ENCODE data around the gene MYB.

MYB gene

DNA sequence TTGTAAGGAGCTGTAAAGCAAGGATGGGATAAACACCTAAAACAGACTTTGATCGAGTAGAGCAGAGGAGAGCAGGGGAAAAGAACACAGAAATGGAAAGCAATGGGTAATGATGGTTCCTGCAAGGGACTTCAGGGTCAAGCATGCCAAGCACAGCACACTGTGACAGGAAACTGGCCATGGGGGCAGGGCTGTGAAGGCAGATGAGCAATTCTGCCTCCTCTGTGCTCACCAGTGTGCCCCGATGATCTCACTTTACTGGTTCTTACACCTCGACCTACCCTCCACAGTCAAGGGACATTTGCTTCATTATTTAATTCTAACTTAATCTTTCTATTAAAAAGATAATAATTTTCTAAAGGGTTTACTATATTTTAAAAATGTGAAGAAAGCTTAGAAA is 21.6 kb upstream of the MYB start:
- TF ChIP-seq GATA2 (IDR thresholded peaks at IDR 0.05; ENCODE audit: low read depth, low read length) (no peak), GATA3 (IDR thresholded peaks at IDR 0.05; ENCODE audit: low read depth, low read length) (no peak)

DNA sequence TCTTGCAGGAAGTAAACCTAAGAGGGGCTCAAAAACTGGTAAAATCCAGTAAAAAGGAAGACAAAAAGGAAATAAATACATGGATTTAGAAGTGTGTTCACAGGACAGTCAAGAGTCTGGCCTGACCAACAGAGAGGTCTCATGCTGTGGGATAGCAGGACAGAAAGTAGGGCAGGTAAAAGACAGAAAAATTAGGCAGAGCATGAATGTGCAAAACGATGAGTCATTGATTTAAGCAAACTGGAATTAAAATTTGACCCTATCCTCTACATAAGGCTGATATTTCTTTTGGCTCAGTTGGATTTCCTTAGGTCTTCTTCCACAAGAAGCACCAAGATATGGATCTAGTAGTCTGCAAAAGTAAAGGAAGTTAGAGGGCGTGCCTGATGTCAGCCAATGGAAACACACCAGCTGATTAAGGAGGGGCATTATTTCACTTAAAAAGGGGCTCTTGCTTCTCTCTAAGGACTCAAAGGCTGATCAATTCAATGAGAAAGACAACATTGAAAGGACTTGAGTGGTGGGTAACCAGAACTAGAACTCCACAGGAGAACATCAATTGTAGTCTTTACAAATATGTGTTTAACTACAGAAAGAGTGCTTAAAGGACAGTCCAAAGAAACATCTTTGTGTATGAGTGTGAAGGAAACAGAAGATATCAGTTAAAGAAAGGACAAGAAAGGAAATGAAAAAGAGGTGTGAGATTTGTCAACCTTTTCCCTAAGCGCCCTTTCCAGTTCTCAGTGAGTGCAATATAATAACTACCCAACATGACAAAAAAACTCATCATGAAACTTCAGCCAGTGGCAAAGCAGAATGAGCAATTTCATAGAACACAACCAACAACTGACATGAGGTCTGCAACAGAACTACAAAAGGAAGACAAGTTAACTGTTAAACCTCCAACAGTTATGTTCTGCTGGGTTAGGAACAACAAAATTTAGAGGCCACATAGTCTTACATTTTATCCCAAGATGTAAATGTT is 19.4 kb upstream of the MYB start:
- TF ChIP-seq GATA3 (IDR thresholded peaks at IDR 0.05; ENCODE audit: low read depth, low read length) (no peak), GATA2 (IDR thresholded peaks at IDR 0.05; ENCODE audit: low read depth, low read length) (no peak)

GRCh38 chr6:135162678-135163439 is 18.2 kb upstream of the MYB start:
- TF ChIP-seq GATA3 (IDR thresholded peaks at IDR 0.05; ENCODE audit: low read depth, low read length) (no peak), GATA2 (IDR thresholded peaks at IDR 0.05; ENCODE audit: low read depth, low read length) (no peak)

GRCh38 chr6:135163440-135163738 is 17.7 kb upstream of the MYB start:
- TF ChIP-seq GATA3 (IDR thresholded peaks at IDR 0.05; ENCODE audit: low read depth, low read length) (no peak), GATA2 (IDR thresholded peaks at IDR 0.05; ENCODE audit: low read depth, low read length) (no peak)

DNA sequence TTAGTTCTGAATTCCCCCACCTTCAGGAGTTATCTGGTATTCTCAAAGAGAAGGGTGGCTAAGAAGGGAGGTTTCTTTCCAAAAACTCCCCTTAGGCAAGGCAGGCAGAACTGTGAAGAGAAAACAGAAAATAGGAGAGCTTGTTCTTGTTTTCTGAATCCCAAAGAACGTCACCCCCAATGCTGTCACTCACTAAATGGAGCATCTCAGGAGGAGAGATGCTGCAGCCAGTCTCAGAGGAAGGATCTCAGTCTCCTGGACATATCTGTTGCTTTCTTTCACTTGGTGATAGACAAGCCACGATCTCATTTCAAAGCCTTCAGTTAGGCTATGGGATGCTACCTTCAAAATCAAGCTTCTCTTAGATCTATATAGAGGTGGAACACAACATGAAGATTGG is 16.1 kb upstream of the MYB start:
- TF ChIP-seq GATA3 (IDR thresholded peaks at IDR 0.05; ENCODE audit: low read depth, low read length) (no peak), GATA2 (IDR thresholded peaks at IDR 0.05; ENCODE audit: low read depth, low read length) (no peak)

DNA sequence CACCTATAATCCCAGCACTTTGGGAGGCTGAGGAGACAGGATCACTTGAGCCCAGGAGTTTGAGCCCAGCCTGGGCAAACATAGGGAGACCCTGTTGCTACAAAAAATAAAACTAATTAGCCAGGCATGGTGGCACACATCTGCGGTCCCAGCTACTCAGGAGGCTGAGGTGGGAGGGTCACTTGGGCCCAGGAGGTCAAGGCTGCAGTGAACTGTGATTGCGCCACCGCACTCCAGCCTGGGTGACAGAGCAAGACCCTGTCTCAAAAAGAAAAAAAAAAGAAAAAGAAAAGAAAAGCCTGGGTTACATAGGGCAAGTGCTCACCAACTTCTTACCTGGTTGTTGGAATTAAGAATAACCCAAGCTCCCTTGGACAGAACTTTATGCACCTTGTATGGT is 14.6 kb upstream of the MYB start:
- TF ChIP-seq GATA2 (IDR thresholded peaks at IDR 0.05; ENCODE audit: low read depth, low read length) (no peak), GATA3 (IDR thresholded peaks at IDR 0.05; ENCODE audit: low read depth, low read length) (no peak)

DNA sequence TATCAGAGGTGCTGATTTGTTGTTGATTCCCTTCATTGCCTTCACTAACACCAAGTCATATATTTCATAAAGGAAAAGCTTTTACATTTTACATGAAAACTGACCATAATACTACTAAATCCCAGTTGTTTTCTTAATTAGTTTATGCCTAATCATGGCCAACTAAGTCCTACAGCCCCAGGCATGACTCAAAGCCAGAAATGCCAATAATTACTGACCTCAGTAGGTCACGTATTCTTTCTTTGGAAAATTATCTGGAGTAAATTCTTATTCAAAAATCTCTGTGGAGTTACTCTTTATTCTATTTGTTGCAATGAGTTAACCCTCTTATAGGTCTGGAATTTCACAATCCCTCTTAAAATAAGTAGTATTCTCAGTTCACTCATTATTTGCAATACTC is 13.5 kb upstream of the MYB start:
- no peak for TF ChIP-seq GATA2 (IDR thresholded peaks at IDR 0.05; ENCODE audit: low read depth, low read length)
- TF ChIP-seq GATA3 (IDR thresholded peaks at IDR 0.05; ENCODE audit: low read depth, low read length), result no peak

GRCh38 chr6:135168766-135169165 is 12.3 kb upstream of the MYB start:
- no peak for TF ChIP-seq GATA2 (IDR thresholded peaks at IDR 0.05; ENCODE audit: low read depth, low read length)
- no peak for TF ChIP-seq GATA3 (IDR thresholded peaks at IDR 0.05; ENCODE audit: low read depth, low read length)

- TF ChIP-seq GATA3 (IDR thresholded peaks at IDR 0.05; ENCODE audit: low read depth, low read length), result no peak
- TF ChIP-seq GATA2 (IDR thresholded peaks at IDR 0.05; ENCODE audit: low read depth, low read length), result no peak
Measured at GRCh38 chr6:135170238-135170637, 10.9 kb upstream of the MYB start.

GRCh38 chr6:135170849-135171248 is 10.3 kb upstream of the MYB start:
- TF ChIP-seq GATA2 (IDR thresholded peaks at IDR 0.05; ENCODE audit: low read depth, low read length), result no peak
- TF ChIP-seq GATA3 (IDR thresholded peaks at IDR 0.05; ENCODE audit: low read depth, low read length), result no peak

DNA sequence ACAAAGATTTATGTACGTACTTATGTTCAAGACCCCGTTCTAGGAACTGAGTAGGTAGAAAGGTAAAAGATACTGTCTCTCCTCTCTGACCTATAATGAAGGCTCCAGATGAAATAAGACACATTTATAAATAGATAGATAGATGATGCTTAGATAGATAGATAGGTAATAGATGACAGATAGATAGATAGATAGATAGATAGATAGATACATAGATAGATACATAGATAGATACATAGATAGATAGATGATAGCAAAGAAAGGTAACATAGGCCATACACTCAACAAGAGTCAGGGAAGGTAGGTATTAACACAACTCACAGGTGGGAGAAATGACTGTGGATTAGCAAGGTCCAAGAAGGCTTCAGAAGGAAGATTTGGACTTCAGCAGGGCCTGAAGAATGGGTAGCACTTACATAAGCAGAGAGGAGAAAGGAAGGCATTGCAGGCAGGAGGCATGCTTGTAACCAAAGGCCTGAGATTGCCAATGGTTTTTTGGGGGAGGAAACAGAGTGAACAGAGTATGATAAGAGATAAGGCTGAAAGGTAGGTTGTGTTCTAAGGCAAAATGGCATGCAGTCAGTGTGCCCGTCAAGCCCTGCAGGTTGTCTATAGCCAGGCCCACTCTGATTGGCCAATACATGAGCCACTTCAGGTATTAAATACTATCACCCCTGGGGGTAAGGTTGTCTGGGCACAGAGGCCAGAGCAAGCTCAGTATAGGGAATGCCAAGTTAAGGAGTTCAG is 7.7 kb upstream of the MYB start:
- TF ChIP-seq GATA2 (IDR thresholded peaks at IDR 0.05; ENCODE audit: low read depth, low read length), result peak; percentile 64
- TF ChIP-seq GATA3 (IDR thresholded peaks at IDR 0.05; ENCODE audit: low read depth, low read length), result no peak

DNA sequence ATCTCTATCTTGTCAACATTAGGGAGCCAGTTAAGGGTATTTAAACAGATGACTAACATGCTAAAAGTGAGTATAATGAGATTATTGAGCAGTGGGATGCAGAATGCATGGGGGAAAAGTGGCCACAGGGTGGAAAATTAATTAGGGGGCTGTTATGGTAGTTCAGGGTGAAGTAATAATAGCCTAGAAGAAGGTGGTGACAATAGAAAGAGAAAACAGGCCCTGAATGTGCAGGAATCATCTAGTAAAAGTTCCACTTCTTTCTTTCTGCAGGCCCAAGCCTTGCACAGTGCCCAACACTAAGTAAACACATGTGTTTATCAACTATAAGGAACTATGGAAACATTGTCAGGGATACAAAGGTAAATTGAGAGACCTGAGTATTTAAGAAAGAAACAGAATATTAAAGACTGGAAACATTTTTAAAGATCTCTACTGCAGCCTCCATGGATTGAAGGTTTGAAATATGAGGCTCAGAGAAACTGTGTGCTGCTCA is 7.1 kb upstream of the MYB start:
- TF ChIP-seq GATA3 (IDR thresholded peaks at IDR 0.05; ENCODE audit: low read depth, low read length), result no peak
- no peak for TF ChIP-seq GATA2 (IDR thresholded peaks at IDR 0.05; ENCODE audit: low read depth, low read length)

DNA sequence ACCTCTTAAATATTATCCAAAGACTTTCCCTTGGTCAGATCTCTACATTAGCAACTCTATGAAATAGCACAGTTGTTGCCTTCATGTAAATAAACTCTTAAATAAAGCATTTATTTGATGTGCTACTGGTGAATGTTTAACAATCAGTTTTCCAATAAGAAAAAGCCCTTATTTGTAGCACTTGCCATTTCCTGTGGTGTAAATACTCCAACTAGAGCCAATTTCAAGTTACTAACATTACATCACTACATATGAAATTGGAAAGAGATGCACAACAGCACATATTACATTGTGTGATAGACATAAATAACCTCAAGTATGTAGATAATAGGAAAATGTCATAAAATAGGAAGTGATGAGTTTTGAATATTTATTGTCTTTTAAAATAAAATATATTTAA is 5.0 kb upstream of the MYB start:
- TF ChIP-seq GATA2 (IDR thresholded peaks at IDR 0.05; ENCODE audit: low read depth, low read length) (no peak), GATA3 (IDR thresholded peaks at IDR 0.05; ENCODE audit: low read depth, low read length) (no peak)

GRCh38 chr6:135176464-135176863 is 4.6 kb upstream of the MYB start:
- no peak for TF ChIP-seq GATA2 (IDR thresholded peaks at IDR 0.05; ENCODE audit: low read depth, low read length)
- TF ChIP-seq GATA3 (IDR thresholded peaks at IDR 0.05; ENCODE audit: low read depth, low read length), result no peak

All from SH-SY5Y (cell line).